Endothelial cell of hepatic sinusoid (primary cell): ENCODE results near the gene SEH1L.
"Not testable (repeated sequence)": the region's sequence is repeated elsewhere in the genome, so short reads cannot be mapped to it uniquely, and the experiment has no call there.

Experiments
- in situ Hi-C: cut with HindIII; loops from 2 replicates; pipeline ENCODE4 v1.10.0; 2017; ENCODE audit warnings: low sequenced_read_pairs

The SEH1L gene

GRCh38 chr18:12934454-12935071 lies 13.2 kb upstream of the SEH1L start:
- in situ Hi-C loops = no loop called here

- in situ Hi-C loops = no loop called here
Measured at GRCh38 chr18:12939162-12939561, 8.6 kb upstream of the SEH1L start.

DNA sequence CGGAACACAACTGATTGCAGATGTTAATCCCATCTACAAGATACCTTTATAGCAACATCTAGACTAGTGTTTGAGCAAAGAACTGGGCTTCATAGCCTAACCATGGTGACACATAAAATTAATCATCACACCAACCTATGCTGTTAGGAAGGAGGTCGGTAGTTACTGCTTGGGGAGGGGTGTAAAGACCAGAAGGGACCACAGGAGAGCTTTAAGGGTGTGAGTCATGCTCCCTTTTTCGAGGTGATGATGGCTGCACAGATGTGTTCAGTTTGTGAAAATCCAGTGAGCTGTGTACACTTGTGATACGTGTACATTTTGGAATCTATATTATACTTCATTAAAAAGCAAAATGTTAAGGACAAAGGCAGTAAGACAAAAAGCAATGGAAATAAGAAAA lies 4.6 kb upstream of the SEH1L start:
- in situ Hi-C loops = no loop called here

GRCh38 chr18:12944709-12945108 lies 3.1 kb upstream of the SEH1L start:
- in situ Hi-C loops = no loop called here

GRCh38 chr18:12946549-12947284 lies 1.1 kb upstream of the SEH1L start:
- in situ Hi-C loops = no loop called here

- in situ Hi-C loops = no loop called here
Measured at GRCh38 chr18:12948050-12948804, 416 bp downstream of the SEH1L start.

DNA sequence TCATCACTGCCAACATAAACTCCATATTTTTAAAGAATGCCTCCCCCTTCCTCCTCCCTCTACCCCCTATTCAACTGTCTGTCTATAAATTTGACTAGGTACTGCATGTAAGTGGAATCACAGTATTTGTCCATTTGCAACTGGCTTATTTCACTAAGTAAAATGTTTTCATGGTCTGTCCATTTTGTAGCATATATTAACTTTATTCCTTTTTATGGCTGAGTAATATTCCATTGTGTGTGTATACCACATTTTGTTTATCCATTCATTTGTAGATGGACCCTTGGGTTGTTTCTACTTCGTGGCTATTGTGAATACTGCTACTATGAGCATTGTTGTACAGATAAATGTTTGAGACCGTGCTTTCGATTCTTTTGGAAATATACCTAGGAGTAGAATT lies 10.7 kb downstream of the SEH1L start:
- in situ Hi-C loops = no loop called here

DNA sequence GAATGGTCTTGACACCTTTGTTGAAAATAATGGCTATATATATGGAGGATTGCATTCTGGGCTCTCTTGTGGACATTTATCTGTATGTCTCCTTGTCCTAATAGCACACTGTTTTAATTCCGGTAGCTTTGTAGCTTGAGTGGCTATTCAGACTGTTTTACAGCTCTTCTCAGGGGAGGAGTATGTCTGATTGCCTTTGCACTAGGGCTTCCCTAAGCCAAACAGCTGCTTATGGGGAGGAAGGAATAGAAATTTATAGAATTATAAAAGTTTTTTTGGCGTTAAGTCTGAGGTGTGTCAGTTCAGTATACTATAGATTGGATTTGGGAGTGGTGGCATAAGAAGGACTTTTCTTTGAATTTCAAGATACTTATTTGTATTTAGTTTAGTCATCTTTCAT lies 12.6 kb downstream of the SEH1L start:
- in situ Hi-C loops = loop anchor here (5.0 kb wide), 1 partner anchor 68 kb away; no protein-coding TSS in a partner anchor

GRCh38 chr18:12960853-12961397 lies 13.1 kb downstream of the SEH1L start:
- in situ Hi-C loops = loop anchor here (5.0 kb wide), 1 partner anchor 69 kb away; no protein-coding TSS in a partner anchor

- in situ Hi-C loops = loop anchor here (5.0 kb wide), 1 partner anchor 71 kb away; no protein-coding TSS in a partner anchor
Measured at GRCh38 chr18:12963069-12963468, 15.3 kb downstream of the SEH1L start.

- in situ Hi-C loops = no loop called here
Measured at GRCh38 chr18:12968115-12968514, 20.3 kb downstream of the SEH1L start.

GRCh38 chr18:12968619-12969018 lies 20.8 kb downstream of the SEH1L start:
- in situ Hi-C loops = no loop called here

- in situ Hi-C loops = loop anchor here (5.0 kb wide), 1 partner anchor 94 kb away; no protein-coding TSS in a partner anchor
Measured at GRCh38 chr18:12973562-12974213, 25.9 kb downstream of the SEH1L start.

DNA sequence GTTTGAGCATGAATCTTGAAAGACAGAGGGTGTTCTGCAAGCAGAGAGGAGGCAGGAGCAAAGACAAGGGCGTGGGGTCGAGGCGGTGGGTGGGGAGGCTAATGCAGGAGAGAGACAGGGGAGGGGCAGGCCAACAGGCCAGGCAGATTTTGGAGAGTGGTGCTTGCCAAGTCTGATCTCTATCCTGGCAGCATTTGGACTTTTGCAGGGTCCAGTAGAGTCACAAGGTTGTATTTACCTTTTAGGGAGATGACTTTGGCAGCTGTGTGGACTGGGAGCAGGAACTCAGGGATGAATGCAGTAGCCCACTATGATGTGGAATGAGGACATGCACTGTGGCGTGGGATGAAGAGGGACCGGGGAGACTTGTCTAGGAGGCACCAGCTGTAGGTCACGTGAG lies 27.7 kb downstream of the SEH1L start:
- in situ Hi-C loops = no loop called here

DNA sequence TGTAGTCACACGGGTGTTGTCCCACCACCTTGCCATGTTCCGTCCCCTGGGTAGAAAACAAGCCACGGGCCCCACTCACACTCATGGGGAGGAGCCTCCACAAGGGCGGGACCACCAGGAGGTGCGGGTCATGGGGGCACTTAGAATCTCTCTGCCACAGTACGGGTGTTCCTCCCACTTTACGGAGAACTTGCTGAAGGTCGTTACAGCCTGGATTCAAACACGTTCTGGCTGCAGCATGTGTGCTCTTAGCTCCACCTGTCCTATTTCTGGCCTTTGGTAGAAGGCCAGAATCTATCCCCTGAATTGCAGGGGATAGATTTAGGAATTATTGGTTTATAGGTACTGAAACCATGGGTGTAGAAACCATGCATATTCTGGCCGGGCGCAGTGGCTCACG lies 28.5 kb downstream of the SEH1L start:
- in situ Hi-C loops = no loop called here

DNA sequence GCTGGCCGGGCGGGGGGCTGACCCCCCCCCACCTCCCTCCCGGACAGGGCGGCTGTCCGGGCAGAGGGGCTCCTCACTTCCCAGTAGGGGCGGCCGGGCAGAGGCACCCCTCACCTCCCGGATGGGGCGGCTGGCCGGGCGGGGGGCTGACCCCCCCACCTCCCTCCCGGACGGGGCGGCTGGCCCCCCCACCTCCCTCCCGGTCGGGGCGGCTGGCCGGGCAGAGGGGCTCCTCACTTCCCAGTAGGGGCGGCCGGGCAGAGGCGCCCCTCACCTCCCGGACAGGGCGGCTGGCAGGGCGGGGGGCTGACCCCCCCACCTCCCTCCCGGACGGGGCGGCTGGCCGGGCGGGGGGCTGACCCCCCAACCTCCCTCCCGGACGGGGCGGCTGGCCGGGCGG lies 32.3 kb downstream of the SEH1L start:
- in situ Hi-C loops = not testable (repeated sequence)

DNA sequence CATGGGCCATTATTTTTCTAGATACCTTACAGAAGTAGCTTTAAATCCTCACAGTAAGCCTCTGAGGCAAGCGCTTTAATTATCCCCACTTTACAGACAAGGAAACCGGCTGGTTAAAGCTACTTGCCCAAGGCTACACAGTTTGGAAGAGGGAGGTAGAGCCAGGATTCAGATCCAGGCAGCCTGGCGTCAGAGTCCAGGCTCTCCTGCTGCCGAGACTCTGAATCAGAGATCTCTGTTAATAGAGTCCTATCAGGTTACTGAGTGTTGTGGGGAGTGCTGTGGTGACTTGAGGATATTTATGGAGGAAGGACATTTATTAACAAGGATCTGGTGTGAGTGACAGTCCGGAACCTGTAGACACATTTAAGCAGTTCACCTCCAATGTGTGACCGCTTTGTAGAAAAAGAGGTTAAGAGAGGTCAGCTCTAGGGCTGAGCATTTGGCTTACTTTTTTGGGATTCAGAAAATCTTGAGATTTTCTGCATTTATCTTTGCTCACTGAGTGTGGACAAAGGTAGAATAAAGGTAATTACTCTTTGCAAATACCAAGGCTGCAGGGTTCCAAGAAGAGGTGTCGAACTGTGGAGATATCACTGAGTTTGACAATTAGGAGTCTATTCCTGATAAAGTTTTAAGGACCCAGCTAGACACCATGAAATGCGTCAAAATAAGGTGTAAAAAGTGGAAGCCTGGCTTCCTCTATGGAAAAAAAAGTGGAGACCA lies 41.7 kb downstream of the SEH1L start:
- in situ Hi-C loops = no loop called here

DNA sequence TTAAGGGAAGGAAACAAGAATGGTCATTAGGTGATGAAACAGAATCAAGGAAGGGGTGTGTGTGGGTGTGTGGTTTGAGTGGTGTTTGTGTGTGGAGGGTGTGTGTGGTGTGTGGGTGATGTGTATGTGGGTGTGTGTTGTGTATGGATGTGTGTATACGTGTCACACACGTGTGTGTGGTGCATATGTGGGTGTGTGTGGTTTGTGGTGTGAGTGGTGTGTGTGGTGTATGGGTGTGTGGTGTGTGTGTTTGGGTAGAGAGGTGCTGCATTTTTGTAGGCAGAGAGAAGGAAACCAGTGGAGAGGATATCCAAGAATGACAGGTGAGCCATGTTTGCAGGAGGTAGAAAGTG lies 42.3 kb downstream of the SEH1L start:
- in situ Hi-C loops = no loop called here

GRCh38 chr18:12990641-12990966 lies 42.8 kb downstream of the SEH1L start:
- in situ Hi-C loops = no loop called here

GRCh38 chr18:12990967-12991820 lies 43.4 kb downstream of the SEH1L start, which contains the start of gene CEP192:
Gene CEP192, plus strand, starts transcription at chr18:12991362. Its CDS starts 8,063 bp downstream, at chr18:12999425.
- in situ Hi-C loops = no loop called here
